Breast epithelium (tissue), 4 donors: Measurements from ENCODE around the gene SFI1. TPM values are rescaled to one million over a fixed set of nuclear protein-coding genes. Genes with fewer than 3 reads are reported as not detected.

Source experiments
- DNase-seq, 2 donors: peaks; one replicate each; pipeline ENCODE4 v3.0.0-alpha.2; 2019; ENCODE audit warnings: low spot score in 2 of 2
- H3K27ac ChIP-seq, 2 donors: fragments of 200-600 bp; sonication (generic) in 1 of 2; one replicate each; pipeline ENCODE4 v1.5.1; 2016 to 2019; ENCODE audit warnings: mild to moderate bottlenecking in 1 of 2
- H3K27me3 ChIP-seq, 2 donors: fragments of 200-600 bp; sonication (generic) in 1 of 2; one replicate each; pipeline versions ENCODE4 v1.5.1 to v1.6.0; 2017 to 2019; ENCODE audit warnings: control low read depth in 1 of 2, mild to moderate bottlenecking in 1 of 2
- H3K36me3 ChIP-seq: fragments of 200-600 bp; one replicate; pipeline ENCODE4 v1.5.1; 2019
- H3K4me1 ChIP-seq, 2 donors: fragments of 200-600 bp; sonication (generic); one replicate each; pipeline ENCODE4 v1.5.1; 2016 to 2019; ENCODE audit warnings: control low read depth in 1 of 2
- H3K4me3 ChIP-seq, 3 donors: fragments of 200-600 bp; sonication (generic); 1 replicate in 2 of 3; 2 replicates in 1 of 3; pipeline ENCODE4 v1.5.1; 2016 to 2019; ENCODE audit warnings: mild to moderate bottlenecking in 3 of 3, moderate library complexity in 2 of 3
- H3K9me3 ChIP-seq, 2 donors: fragments of 200-600 bp; sonication (generic) in 1 of 2; one replicate each; pipeline ENCODE4 v1.5.1; 2016 to 2019; ENCODE audit warnings: control low read depth in 1 of 2
- POLR2A ChIP-seq: fragments of 450-650 bp; IDR thresholded peaks from one replicate; pipeline ENCODE4 v1.6.1; 2016; ENCODE audit warnings: antibody characterized with exemption, mild to moderate bottlenecking, moderate library complexity
- POLR2AphosphoS5 ChIP-seq, 3 donors: sonication (generic); formaldehyde crosslinking; IDR thresholded peaks; one replicate each; pipeline ENCODE4 v1.6.1; 2017; ENCODE audit warnings: antibody characterized with exemption in 3 of 3
- intact Hi-C: fragments of 100-400 bp; cut with DNase I; formaldehyde crosslinking; loops from one replicate; pipeline ENCODE4 v1.15.1; 2023; ENCODE audit warnings: low total_unique reads
- total RNA-seq, 3 donors: library from RNA; depleted of rRNA; stranded (reverse); fragments of >200 nt; gene quantifications; one replicate each; pipeline ENCODE4 v1.1.0, GENCODE V29; 2016
- TF ChIP-seq, protein P1 (sequence below), 3 donors: fragments of 450-650 bp; IDR thresholded peaks; one replicate each; pipeline ENCODE4 v1.5.1; 2016 to 2017; ENCODE audit warnings: antibody characterized with exemption in 3 of 3, mild to moderate bottlenecking in 3 of 3, moderate library complexity in 3 of 3

Gene SFI1
- total RNA-seq, 3 donors from 2014 or later = 17.4 to 62.9 (median 42.1) TPM

DNA sequence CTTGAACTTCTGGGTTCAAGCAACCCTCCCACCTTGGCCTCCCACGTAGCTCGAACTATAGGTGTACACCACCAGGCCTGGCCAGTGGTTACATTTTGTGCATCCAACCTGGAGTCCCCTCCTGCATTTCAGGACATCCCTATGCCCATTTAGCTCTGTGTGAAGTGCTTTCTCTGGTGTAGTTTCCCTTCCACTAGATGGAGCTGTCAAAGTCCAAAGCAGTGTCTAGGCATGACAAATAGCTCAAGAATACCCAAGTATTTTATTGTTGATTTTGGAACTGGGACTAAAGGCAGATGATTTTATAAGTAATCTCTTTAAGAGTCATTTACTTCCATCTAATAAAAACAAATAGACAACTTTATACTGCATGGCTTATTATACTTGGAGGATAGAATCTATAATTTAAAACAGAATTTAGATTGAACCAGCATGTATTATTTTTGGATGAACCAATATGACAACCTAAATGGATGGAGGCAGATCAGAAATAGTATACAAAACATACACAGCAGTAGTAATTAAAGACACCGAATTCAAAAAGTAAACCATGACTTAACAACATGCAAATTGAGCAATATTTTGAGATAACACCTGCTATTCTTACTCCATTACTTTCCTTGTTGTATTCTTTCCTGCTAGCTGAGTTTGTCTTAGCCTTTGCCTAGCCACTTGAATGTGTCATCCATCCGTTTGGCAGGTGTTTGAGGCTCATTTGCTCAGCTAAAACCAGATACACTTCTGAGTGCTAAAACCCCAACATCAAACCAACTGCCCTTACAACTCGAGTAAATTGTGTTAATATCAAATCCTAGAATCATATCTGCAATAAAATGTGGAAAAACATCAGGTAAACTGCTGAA, 44.4 kb upstream of the SFI1 start:
- Histone ChIP-seq H3K36me3 (peaks cover 7% of the 10 kb centered on the region), H3K27ac (no peak overlapping the region), H3K4me3 (no peak overlapping the region), H3K27me3 (no peaks in the 10 kb centered on the region), H3K9me3 (no peaks in the 10 kb centered on the region), H3K4me1 (no peaks in the 10 kb centered on the region)
- intact Hi-C loops = no loop called here
- no peak for DNase-seq
- TF ChIP-seq, protein P1, sequence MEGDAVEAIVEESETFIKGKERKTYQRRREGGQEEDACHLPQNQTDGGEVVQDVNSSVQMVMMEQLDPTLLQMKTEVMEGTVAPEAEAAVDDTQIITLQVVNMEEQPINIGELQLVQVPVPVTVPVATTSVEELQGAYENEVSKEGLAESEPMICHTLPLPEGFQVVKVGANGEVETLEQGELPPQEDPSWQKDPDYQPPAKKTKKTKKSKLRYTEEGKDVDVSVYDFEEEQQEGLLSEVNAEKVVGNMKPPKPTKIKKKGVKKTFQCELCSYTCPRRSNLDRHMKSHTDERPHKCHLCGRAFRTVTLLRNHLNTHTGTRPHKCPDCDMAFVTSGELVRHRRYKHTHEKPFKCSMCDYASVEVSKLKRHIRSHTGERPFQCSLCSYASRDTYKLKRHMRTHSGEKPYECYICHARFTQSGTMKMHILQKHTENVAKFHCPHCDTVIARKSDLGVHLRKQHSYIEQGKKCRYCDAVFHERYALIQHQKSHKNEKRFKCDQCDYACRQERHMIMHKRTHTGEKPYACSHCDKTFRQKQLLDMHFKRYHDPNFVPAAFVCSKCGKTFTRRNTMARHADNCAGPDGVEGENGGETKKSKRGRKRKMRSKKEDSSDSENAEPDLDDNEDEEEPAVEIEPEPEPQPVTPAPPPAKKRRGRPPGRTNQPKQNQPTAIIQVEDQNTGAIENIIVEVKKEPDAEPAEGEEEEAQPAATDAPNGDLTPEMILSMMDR (IDR thresholded peaks at IDR 0.05) = no peak
- no peak for TF ChIP-seq POLR2AphosphoS5 (IDR thresholded peaks at IDR 0.05)
- TF ChIP-seq POLR2A = no peak

DNA sequence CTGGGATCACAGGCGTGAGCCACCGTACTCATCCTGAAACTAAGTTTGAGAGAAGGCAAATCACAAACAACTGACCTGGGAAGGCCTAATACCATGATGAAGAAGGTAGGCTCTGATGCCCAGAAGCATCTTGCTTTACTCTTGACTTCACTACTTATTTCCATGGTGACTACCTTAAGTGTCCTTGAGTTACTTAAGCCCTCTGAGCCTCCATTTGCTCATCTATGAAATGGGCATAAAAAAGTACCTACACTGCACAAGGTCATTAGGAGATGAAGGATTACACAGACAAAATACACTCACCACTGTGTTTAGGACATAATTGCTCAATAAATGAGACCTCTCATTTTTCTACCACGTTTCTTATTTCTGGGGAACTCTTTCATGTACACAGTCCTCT, 34.6 kb upstream of the SFI1 start:
- Histone ChIP-seq H3K9me3 (no peaks in the 10 kb centered on the region), H3K27me3 (no peaks in the 10 kb centered on the region), H3K4me1 (no peaks in the 10 kb centered on the region), H3K27ac (no peak overlapping the region), H3K36me3 (no peaks in the 10 kb centered on the region), H3K4me3 (no peak overlapping the region)
- intact Hi-C loops = no loop called here
- TF ChIP-seq, protein P1 (IDR thresholded peaks at IDR 0.05) = no peak
- TF ChIP-seq POLR2A = no peak
- no peak for TF ChIP-seq POLR2AphosphoS5 (IDR thresholded peaks at IDR 0.05)
- DNase-seq = no peak

DNA sequence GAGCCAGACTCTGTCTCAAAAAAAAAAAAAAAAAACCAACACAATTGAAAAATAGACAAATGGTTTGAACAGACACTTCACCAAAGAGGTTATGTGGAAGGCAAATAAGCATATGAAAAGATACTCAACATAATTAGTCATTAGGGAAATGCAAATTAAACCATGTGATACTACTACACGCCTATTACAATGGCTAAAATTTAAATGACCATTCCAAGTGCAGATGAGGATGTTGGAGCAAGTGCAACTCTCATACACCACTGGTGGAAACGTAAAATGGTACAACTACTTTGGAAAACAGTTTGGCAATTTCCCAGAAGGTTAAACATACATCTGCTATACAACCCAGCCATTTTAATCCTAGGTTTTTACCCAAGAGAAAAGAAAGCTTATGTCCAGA, 31.0 kb upstream of the SFI1 start:
- Histone ChIP-seq H3K27ac (no peak overlapping the region), H3K9me3 (no peaks in the 10 kb centered on the region), H3K4me1 (no peaks in the 10 kb centered on the region), H3K4me3 (no peak overlapping the region), H3K36me3 (no peaks in the 10 kb centered on the region), H3K27me3 (no peaks in the 10 kb centered on the region)
- no peak for DNase-seq
- TF ChIP-seq, protein P1 (IDR thresholded peaks at IDR 0.05) = no peak
- TF ChIP-seq POLR2AphosphoS5 (IDR thresholded peaks at IDR 0.05) = no peak
- TF ChIP-seq POLR2A = no peak
- intact Hi-C loops = no loop called here

DNA sequence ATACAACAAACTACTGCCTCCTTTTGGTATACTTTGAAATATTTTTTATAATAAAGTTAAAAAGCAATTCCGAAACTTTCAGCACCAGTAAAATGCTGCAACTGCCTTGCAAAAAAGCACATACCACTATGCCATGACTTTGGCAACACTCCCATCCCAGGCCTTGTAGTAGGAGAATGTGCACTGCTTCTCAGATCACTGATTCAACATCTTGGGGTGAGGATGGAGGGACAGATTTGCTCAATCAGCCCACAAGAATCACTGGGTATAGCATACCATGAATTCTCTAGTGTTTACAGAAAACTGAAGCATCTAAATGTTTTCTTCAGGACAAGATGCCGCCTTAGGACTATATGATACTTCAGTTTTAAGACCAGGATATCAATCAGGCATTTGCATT, 21.6 kb upstream of the SFI1 start:
- no peak overlapping the region for H3K4me3 ChIP-seq
- H3K9me3 ChIP-seq = no peaks in the 10 kb centered on the region
- H3K27me3 ChIP-seq = no peaks in the 10 kb centered on the region
- no peak overlapping the region for H3K27ac ChIP-seq
- intact Hi-C loops = no loop called here
- no peaks in the 10 kb centered on the region for H3K36me3 ChIP-seq
- no peak for DNase-seq
- no peaks in the 10 kb centered on the region for H3K4me1 ChIP-seq
- TF ChIP-seq, protein P1 (IDR thresholded peaks at IDR 0.05) = no peak
- TF ChIP-seq POLR2A (no peak), POLR2AphosphoS5 (IDR thresholded peaks at IDR 0.05) (no peak)

DNA sequence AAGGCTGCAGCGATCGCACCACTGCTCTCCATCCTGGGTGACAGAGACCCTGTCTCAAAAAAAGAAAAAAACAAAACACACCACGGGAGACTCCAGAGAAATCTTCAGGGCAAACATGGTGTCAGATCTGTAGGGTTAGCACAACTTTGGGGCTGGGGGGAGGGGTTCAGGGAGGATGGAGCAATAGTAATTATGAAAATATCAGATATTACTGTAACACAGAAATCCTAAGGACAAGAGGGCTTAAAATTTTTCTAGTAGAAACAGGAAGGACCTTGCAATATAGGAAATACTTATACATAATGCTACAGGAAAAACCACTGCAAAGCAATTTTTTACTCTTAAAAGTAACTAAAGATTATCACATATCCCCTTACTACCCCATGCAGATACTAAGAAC, 20.5 kb upstream of the SFI1 start:
- no peak for DNase-seq
- intact Hi-C loops = no loop called here

More for the DNA sequence above, 20.5 kb upstream of the SFI1 start:
- Histone ChIP-seq H3K27ac (no peak overlapping the region), H3K9me3 (no peaks in the 10 kb centered on the region), H3K4me1 (no peaks in the 10 kb centered on the region), H3K36me3 (no peaks in the 10 kb centered on the region), H3K27me3 (no peaks in the 10 kb centered on the region), H3K4me3 (no peak overlapping the region)
- no peak for TF ChIP-seq POLR2A
- no peak for TF ChIP-seq POLR2AphosphoS5 (IDR thresholded peaks at IDR 0.05)
- TF ChIP-seq, protein P1 (IDR thresholded peaks at IDR 0.05) = no peak
